Measurements from ENCODE around the gene KRTAP12-2.
"Not testable (repeated sequence)": the region's sequence is repeated elsewhere in the genome, so short reads cannot be mapped to it uniquely, and the experiment has no call there.

KRTAP12-2 gene

GRCh38 chr21:44640761-44641160 is 26.0 kb downstream of the KRTAP12-2 start:
- Histone ChIP-seq H3K27me3 (ENCODE audit: insufficient read depth, low read length) (no peaks in the 10 kb centered on the region), H3K9me3 (ENCODE audit: insufficient read depth, low read depth, low read length) (peaks cover 12% of the 10 kb centered on the region; the same call in 1 of the 2 replicates)

GRCh38 chr21:44639331-44639655 is 27.4 kb downstream of the KRTAP12-2 start:
- Histone ChIP-seq H3K9ac (ENCODE audit: low read depth, low read length) (no peak overlapping the region), H3K27ac (ENCODE audit: low read length) (no peak overlapping the region), H3K27me3 (ENCODE audit: insufficient read depth, low read length) (no peaks in the 10 kb centered on the region), H3K4me1 (ENCODE audit: insufficient read depth, low read length) (no peaks in the 10 kb centered on the region), H3K36me3 (ENCODE audit: insufficient read depth, low read depth, low read length) (no peaks in the 10 kb centered on the region), H3K9me3 (ENCODE audit: insufficient read depth, low read depth, low read length) (0 out of 2 replicates have a peak, but pooled peaks cover 2% of the 10 kb centered on the region), H3K4me3 (ENCODE audit: low read length) (no peak overlapping the region)

More at GRCh38 chr21:44640761-44641160, 26.0 kb downstream of the KRTAP12-2 start:
- Histone ChIP-seq H3K4me1 (ENCODE audit: insufficient read depth, low read length) (no peaks in the 10 kb centered on the region), H3K4me3 (ENCODE audit: low read length) (no peak overlapping the region), H3K27ac (ENCODE audit: low read length) (no peak overlapping the region), H3K36me3 (ENCODE audit: insufficient read depth, low read depth, low read length) (no peaks in the 10 kb centered on the region), H3K9ac (ENCODE audit: low read depth, low read length) (no peak overlapping the region)

- H3K9me3 ChIP-seq (ENCODE audit: insufficient read depth, low read depth, low read length); H3K4me1 ChIP-seq (ENCODE audit: insufficient read depth, low read length); H3K36me3 ChIP-seq (ENCODE audit: insufficient read depth, low read depth, low read length); H3K9ac ChIP-seq (ENCODE audit: low read depth, low read length); H3K27ac ChIP-seq (ENCODE audit: low read length); H3K4me3 ChIP-seq (ENCODE audit: low read length); H3K27me3 ChIP-seq (ENCODE audit: insufficient read depth, low read length): not testable (repeated sequence)
These were observed 28.0 kb downstream of the KRTAP12-2 start for GRCh38 chr21:44638506-44639330.

DNA sequence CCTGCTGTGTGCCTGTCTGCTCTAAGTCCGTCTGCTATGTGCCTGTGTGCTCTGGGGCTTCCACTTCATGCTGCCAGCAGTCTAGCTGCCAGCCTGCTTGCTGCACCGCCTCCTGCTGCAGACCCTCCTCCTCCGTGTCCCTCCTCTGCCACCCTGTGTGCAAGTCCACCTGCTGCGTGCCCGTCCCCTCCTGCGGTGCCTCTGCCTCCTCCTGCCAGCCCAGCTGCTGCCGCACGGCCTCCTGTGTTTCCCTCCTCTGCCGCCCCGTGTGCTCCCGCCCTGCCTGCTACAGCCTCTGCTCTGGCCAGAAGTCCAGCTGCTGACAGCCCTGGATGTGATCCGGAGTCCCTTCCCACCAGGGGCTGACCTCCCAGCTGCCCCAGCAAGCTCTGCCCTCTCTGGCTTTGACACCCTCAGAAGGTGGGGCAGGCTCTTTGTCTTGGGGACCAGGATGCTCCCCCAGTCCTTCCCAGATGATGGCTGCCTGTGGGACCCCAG is 28.8 kb downstream of the KRTAP12-2 start:
- not testable (repeated sequence) for H3K4me3 ChIP-seq (ENCODE audit: low read length); H3K9me3 ChIP-seq (ENCODE audit: insufficient read depth, low read depth, low read length); H3K9ac ChIP-seq (ENCODE audit: low read depth, low read length); H3K27ac ChIP-seq (ENCODE audit: low read length); H3K27me3 ChIP-seq (ENCODE audit: insufficient read depth, low read length); H3K36me3 ChIP-seq (ENCODE audit: insufficient read depth, low read depth, low read length); H3K4me1 ChIP-seq (ENCODE audit: insufficient read depth, low read length)

DNA sequence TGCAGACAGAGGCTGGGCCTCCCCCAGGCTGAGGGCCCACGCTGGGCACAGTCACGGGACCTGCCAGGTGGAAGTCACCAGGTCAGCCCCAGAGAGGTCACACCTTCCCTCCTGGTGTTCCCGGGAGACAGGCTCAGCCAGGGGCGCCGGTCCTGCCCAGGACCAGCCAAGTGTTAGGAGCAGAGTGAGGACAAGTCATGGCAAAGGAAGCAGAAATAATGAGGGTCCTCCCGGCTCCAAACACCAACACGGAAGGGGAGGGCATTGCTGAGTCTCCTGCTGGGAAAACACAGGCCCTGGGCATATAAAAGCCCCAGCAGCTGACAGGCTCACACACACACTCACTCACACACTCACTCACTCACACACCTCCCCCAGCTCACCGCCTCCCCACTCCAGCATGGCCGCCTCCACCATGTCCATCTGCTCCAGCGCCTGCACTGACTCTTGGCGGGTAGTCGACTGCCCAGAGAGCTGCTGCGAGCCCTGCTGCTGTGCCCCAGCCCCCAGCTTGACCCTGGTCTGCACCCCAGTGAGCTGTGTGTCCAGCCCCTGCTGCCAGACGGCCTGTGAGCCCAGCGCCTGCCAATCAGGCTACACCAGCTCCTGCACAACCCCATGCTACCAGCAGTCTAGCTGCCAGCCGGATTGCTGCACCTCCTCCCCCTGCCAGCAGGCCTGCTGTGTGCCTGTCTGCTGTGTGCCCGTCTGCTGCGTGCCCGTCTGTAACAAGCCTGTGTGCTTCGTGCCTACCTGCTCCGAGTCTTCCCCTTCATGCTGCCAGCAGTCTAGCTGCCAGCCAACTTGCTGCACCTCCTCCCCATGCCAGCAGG is 29.5 kb downstream of the KRTAP12-2 start, which contains the start of gene KRTAP10-10:
KRTAP10-10 (plus strand) TSS at position 339 of the 833 bp plus-strand sequence; CDS start at position 401, 62 bp downstream.
- H3K27me3 ChIP-seq (ENCODE audit: insufficient read depth, low read length) = no peaks in the 10 kb centered on the region
- H3K4me3 ChIP-seq (ENCODE audit: low read length) = no peak within 1 kb of the TSS
- H3K9ac ChIP-seq (ENCODE audit: low read depth, low read length) = no peak within 1 kb of the TSS
- no peaks in the 10 kb centered on the region for H3K9me3 ChIP-seq (ENCODE audit: insufficient read depth, low read depth, low read length)
- H3K36me3 ChIP-seq (ENCODE audit: insufficient read depth, low read depth, low read length) = no peaks in the 10 kb centered on the region
- H3K4me1 ChIP-seq (ENCODE audit: insufficient read depth, low read length) = no peaks in the 10 kb centered on the region
- no peak within 1 kb of the TSS for H3K27ac ChIP-seq (ENCODE audit: low read length)

GRCh38 chr21:44636209-44637017 is 30.3 kb downstream of the KRTAP12-2 start:
- Histone ChIP-seq H3K27me3 (ENCODE audit: insufficient read depth, low read length) (no peaks in the 10 kb centered on the region), H3K9ac (ENCODE audit: low read depth, low read length) (no peak overlapping the region), H3K9me3 (ENCODE audit: insufficient read depth, low read depth, low read length) (no peaks in the 10 kb centered on the region), H3K4me1 (ENCODE audit: insufficient read depth, low read length) (no peaks in the 10 kb centered on the region), H3K36me3 (ENCODE audit: insufficient read depth, low read depth, low read length) (no peaks in the 10 kb centered on the region), H3K27ac (ENCODE audit: low read length) (no peak overlapping the region), H3K4me3 (ENCODE audit: low read length) (no peak overlapping the region)

DNA sequence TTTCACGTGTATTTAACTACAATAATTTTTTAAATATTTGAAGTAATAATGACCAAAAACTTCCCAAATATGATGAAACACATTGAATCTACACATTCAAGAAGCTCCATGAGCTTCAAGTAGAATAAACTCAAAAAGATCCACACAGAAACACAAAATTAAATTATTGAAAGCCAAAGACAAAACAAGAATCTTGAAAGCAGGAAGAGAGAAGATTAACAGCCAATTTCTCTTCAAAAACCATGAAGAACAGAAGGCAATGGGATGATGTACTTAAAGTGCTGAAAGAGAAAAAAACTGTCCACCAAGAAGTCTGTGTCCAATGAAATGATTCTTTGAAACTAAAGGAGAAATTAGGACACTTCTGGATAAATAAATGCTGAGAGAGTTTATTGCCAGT is 34.7 kb downstream of the KRTAP12-2 start:
- Histone ChIP-seq H3K9ac (ENCODE audit: low read depth, low read length) (no peak overlapping the region), H3K27me3 (ENCODE audit: insufficient read depth, low read length) (no peaks in the 10 kb centered on the region), H3K4me1 (ENCODE audit: insufficient read depth, low read length) (no peaks in the 10 kb centered on the region), H3K36me3 (ENCODE audit: insufficient read depth, low read depth, low read length) (no peaks in the 10 kb centered on the region), H3K4me3 (ENCODE audit: low read length) (no peak overlapping the region), H3K9me3 (ENCODE audit: insufficient read depth, low read depth, low read length) (no peaks in the 10 kb centered on the region), H3K27ac (ENCODE audit: low read length) (no peak overlapping the region)

DNA sequence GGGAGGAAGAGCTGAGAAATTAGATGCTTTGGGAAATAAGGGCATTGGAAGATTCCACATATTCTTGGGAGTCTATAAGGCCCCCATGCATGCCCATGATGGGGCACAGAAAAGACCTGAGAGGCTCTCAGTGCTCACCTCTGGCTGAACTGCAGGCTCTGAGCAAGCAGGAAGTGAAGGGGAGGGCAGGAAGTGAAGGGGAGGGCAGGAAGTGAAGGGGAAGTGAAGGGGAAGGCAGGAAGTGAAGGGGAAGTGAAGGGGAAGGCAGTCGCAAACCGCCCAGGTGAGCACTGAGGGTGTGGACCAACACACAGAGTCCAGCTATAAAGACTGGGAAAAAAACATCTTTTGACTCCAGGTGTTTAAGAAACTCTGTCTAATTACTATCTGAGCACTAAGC is 36.3 kb downstream of the KRTAP12-2 start:
- no peak overlapping the region for H3K9ac ChIP-seq (ENCODE audit: low read depth, low read length)
- H3K27me3 ChIP-seq (ENCODE audit: insufficient read depth, low read length) = no peaks in the 10 kb centered on the region
- no peak overlapping the region for H3K27ac ChIP-seq (ENCODE audit: low read length)
- H3K36me3 ChIP-seq (ENCODE audit: insufficient read depth, low read depth, low read length) = no peaks in the 10 kb centered on the region
- no peaks in the 10 kb centered on the region for H3K4me1 ChIP-seq (ENCODE audit: insufficient read depth, low read length)
- H3K4me3 ChIP-seq (ENCODE audit: low read length) = no peak overlapping the region
- H3K9me3 ChIP-seq (ENCODE audit: insufficient read depth, low read depth, low read length) = no peaks in the 10 kb centered on the region

DNA sequence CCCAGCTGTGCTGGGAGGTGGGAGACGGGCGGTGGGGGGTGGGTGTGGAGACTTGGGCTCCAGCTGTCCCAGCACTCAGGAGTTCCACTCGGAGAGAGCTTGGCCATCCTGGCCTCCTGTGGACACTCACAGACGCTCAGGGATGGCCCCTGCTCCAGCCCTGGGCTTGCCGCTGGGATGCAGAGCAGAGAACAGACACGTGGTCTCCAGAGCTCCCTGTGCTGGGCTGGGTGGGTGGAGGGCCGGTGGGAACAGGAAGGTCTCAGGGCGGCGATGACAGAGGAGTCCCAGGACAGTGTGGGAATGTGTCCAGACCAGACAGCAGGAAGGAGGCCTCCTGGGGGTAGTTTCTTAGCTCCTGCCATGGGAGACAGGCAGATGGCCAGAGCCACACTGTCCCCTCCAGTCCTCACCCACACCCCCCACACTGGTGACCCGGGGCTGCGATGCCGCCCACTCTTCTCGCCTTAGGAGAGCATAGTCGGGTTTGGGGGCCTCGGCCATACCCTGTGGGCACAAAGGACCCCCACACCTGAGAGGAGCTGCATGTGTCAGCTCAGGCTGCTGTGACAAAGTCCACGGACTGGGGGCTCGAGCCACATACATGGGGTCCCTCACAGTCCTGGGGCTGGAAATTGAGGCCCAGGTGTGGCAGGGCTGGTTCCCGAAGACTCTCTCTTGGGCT is 37.9 kb downstream of the KRTAP12-2 start:
- Histone ChIP-seq H3K27me3 (ENCODE audit: insufficient read depth, low read length) (no peaks in the 10 kb centered on the region), H3K4me1 (ENCODE audit: insufficient read depth, low read length) (no peaks in the 10 kb centered on the region), H3K36me3 (ENCODE audit: insufficient read depth, low read depth, low read length) (no peaks in the 10 kb centered on the region), H3K9me3 (ENCODE audit: insufficient read depth, low read depth, low read length) (peaks cover 12% of the 10 kb centered on the region), H3K4me3 (ENCODE audit: low read length) (no peak overlapping the region), H3K27ac (ENCODE audit: low read length) (no peak overlapping the region), H3K9ac (ENCODE audit: low read depth, low read length) (no peak overlapping the region)

DNA sequence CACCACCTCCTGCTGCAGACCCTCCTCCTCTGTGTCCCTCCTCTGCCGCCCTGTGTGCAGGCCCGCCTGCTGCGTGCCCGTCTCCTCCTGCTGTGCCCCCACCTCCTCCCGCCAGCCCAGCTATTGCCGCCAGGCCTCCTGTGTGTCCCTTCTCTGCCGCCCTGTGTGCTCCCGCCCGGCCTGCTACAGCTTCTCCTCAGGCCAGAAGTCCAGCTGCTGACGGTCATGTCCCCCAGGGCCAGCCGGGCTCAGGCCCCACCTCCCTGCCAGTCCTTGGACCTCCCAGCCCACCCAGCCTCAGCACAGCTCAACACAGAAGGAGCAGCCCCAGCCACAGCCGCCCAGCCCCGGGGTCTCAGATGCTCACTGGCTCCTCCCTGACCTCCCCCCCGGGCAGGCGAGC is 38.9 kb downstream of the KRTAP12-2 start:
- not testable (repeated sequence) for H3K27ac ChIP-seq (ENCODE audit: low read length); H3K36me3 ChIP-seq (ENCODE audit: insufficient read depth, low read depth, low read length); H3K4me3 ChIP-seq (ENCODE audit: low read length); H3K9ac ChIP-seq (ENCODE audit: low read depth, low read length); H3K4me1 ChIP-seq (ENCODE audit: insufficient read depth, low read length); H3K27me3 ChIP-seq (ENCODE audit: insufficient read depth, low read length)
- H3K9me3 ChIP-seq (ENCODE audit: insufficient read depth, low read depth, low read length) = peaks cover 22% of the 10 kb centered on the region

All from iPS-20b (cell line).